HCT116 (cell line): ENCODE results near the gene CYP11A1. TPM values are rescaled to one million over a fixed set of nuclear protein-coding genes. Genes with fewer than 3 reads are reported as not detected.
A peak's percentile ranks its signal among the peaks of the same experiment; 100 is the strongest.

ENCODE experiments used
- ATAC-seq: fragments of 200-7000 bp; cut with Tn5 transposase; 2 replicates; pipeline ENCODE4 v1.9.1; 2020; ENCODE audit warnings: mild to moderate bottlenecking, moderate library complexity
- BruUV-seq: library from RNA; stranded (reverse); fragments of 400-500 nt; replicated peaks from 2 replicates; lab custom pipeline; 2021; lab: Mats Ljungman, UMichigan
- CTCF ChIA-PET: fragments of 300-600 bp; sonication (Branson Sonifier 250); formaldehyde crosslinking; loops from one replicate; lab custom pipeline; 2021; ENCODE audit warnings: antibody characterized with exemption; lab: Charles Lee
- POLR2A ChIA-PET: fragments of 300-600, 350-600 bp; sonication (Branson Sonifier 250); formaldehyde crosslinking; loops from one replicate; lab custom pipeline; 2021; ENCODE audit warnings: antibody characterized with exemption; lab: Charles Lee
- RAD21 ChIA-PET, 2 experiments: fragments of 300-600 bp; sonication (Branson Sonifier 250); formaldehyde crosslinking; loops; one replicate each; lab custom pipeline; 2023; ENCODE audit warnings: low total read pairs in 2 of 2; ENCODE audit not compliant: uncharacterized antibody in 2 of 2, unreplicated experiment in 2 of 2, low non-redundant PET in 1 of 2; lab: Charles Lee
- DNase-seq: peaks from one replicate; pipeline ENCODE4 v3.0.0-alpha.2; 2010; ENCODE audit warnings: low read depth, low spot score
- H2AFZ ChIP-seq: fragments of 200-600 bp; shearing (Covaris generic), sonication (generic); 2 replicates; pipeline ENCODE4 v1.6.1; 2017; ENCODE audit warnings: low read depth, mixed run types, mixed read lengths, antibody characterized with exemption, low read length; ENCODE audit not compliant: poor library complexity, severe bottlenecking
- H3K27ac ChIP-seq: 2 replicates; pipeline ENCODE4 v1.5.1; 2012; ENCODE audit warnings: low read depth, low read length
- H3K27me3 ChIP-seq: fragments of 200-600 bp; sonication (generic); 2 replicates; pipeline ENCODE4 v1.6.1; 2016; ENCODE audit warnings: mixed run types, low read length, mixed read lengths; ENCODE audit not compliant: insufficient read depth
- H3K36me3 ChIP-seq, 2 experiments: fragments of 200-500 bp in 1 of 2; fragments of 200-600 bp in 1 of 2; sonication (Bioruptor generic) in 1 of 2; sonication (generic) in 1 of 2; 2 replicates each; pipeline versions ENCODE4 v1.5.1 to v1.6.1; 2014 to 2016; ENCODE audit warnings: low read length in 2 of 2, inconsistent platforms in 1 of 2, mixed read lengths in 1 of 2, mixed run types in 1 of 2; ENCODE audit not compliant: insufficient read depth in 2 of 2, control insufficient read depth in 1 of 2
- H3K4me1 ChIP-seq, 2 experiments: fragments of 200-600 bp in 1 of 2; sonication (generic) in 1 of 2; 2 replicates each; pipeline versions ENCODE4 v1.5.1 to v1.6.1; 2012 to 2017; ENCODE audit warnings: low read length in 2 of 2, inconsistent platforms in 1 of 2, mild to moderate bottlenecking in 1 of 2, mixed read lengths in 1 of 2, mixed run types in 1 of 2, moderate library complexity in 1 of 2; ENCODE audit not compliant: insufficient read depth in 2 of 2, control insufficient read depth in 1 of 2
- H3K4me2 ChIP-seq: fragments of 200-600 bp; sonication (generic); 2 replicates; pipeline ENCODE4 v1.6.1; 2017; ENCODE audit warnings: mixed run types, low read length, mixed read lengths
- H3K4me3 ChIP-seq, 2 experiments: fragments of 200-600 bp in 1 of 2; sonication (generic) in 1 of 2; replicated peaks in 1 of 2; 2 replicates each; pipeline ENCODE4 v1.5.1; 2011 to 2016; ENCODE audit warnings: low read length in 2 of 2, control low read depth in 1 of 2, low read depth in 1 of 2, mild to moderate bottlenecking in 1 of 2, mixed read lengths in 1 of 2, mixed run types in 1 of 2
- H3K79me2 ChIP-seq: fragments of 200-600 bp; sonication (generic); 2 replicates; pipeline ENCODE4 v1.6.1; 2017; ENCODE audit warnings: mild to moderate bottlenecking, mixed run types, low read length, moderate library complexity, mixed read lengths; ENCODE audit not compliant: insufficient read depth
- H3K9ac ChIP-seq: fragments of 200-600 bp; sonication (generic); 2 replicates; pipeline ENCODE4 v1.6.1; 2016; ENCODE audit warnings: low read length, mixed read lengths
- H3K9me2 ChIP-seq: fragments of 200-600 bp; sonication (generic), shearing (Covaris generic); 2 replicates; pipeline ENCODE4 v1.6.1; 2017; ENCODE audit warnings: mixed run types, mild to moderate bottlenecking, moderate library complexity; ENCODE audit not compliant: insufficient read depth
- H3K9me3 ChIP-seq, 2 experiments: fragments of 200-500 bp in 1 of 2; fragments of 200-600 bp in 1 of 2; sonication (Bioruptor generic) in 1 of 2; sonication (generic) in 1 of 2; 2 replicates each; pipeline ENCODE4 v1.6.1; 2014 to 2017; ENCODE audit warnings: low read length in 2 of 2, mixed read lengths in 2 of 2, inconsistent platforms in 1 of 2, low read depth in 1 of 2, mild to moderate bottlenecking in 1 of 2, mixed run types in 1 of 2, moderate library complexity in 1 of 2; ENCODE audit not compliant: control insufficient read depth in 1 of 2, insufficient read depth in 1 of 2
- H4K20me1 ChIP-seq: fragments of 200-600 bp; sonication (generic), shearing (Covaris generic); 2 replicates; pipeline ENCODE4 v1.6.1; 2017; ENCODE audit warnings: mixed run types, mild to moderate bottlenecking, moderate library complexity; ENCODE audit not compliant: insufficient read depth
- CTCF ChIP-seq, 3 experiments: fragments of 200-600 bp in 1 of 3; sonication (generic) in 1 of 3; IDR thresholded peaks in 2 of 3; conservative IDR thresholded peaks in 1 of 3; 2 replicates each; pipeline ENCODE4 v1.5.1; 2012 to 2017; ENCODE audit warnings: low read depth in 2 of 3, low read length in 2 of 3, antibody characterized with exemption in 1 of 3, borderline replicate concordance in 1 of 3, control low read depth in 1 of 3, mild to moderate bottlenecking in 1 of 3, mixed read lengths in 1 of 3, mixed run types in 1 of 3, moderate library complexity in 1 of 3; ENCODE audit not compliant: insufficient read depth in 1 of 3
- ELF1 ChIP-seq: IDR thresholded peaks from 2 replicates; pipeline ENCODE4 v1.6.1; 2012; ENCODE audit warnings: low read depth, borderline replicate concordance
- RAD21 ChIP-seq: IDR thresholded peaks from 2 replicates; pipeline ENCODE4 v1.6.1; 2012; ENCODE audit warnings: low read depth, mild to moderate bottlenecking
- intact Hi-C: fragments of 100-400 bp; cut with micrococcal nuclease; formaldehyde crosslinking; loops from 2 replicates; pipeline ENCODE4 v1.10.0; 2022
- total RNA-seq: library from RNA; stranded (reverse); gene quantifications from one replicate; pipeline ENCODE4 v1.2.1, GENCODE V29; 2021; ENCODE audit not compliant: unreplicated experiment

The CYP11A1 gene
- total RNA-seq, 1 experiment from 2014 or later: 0.57 TPM

DNA sequence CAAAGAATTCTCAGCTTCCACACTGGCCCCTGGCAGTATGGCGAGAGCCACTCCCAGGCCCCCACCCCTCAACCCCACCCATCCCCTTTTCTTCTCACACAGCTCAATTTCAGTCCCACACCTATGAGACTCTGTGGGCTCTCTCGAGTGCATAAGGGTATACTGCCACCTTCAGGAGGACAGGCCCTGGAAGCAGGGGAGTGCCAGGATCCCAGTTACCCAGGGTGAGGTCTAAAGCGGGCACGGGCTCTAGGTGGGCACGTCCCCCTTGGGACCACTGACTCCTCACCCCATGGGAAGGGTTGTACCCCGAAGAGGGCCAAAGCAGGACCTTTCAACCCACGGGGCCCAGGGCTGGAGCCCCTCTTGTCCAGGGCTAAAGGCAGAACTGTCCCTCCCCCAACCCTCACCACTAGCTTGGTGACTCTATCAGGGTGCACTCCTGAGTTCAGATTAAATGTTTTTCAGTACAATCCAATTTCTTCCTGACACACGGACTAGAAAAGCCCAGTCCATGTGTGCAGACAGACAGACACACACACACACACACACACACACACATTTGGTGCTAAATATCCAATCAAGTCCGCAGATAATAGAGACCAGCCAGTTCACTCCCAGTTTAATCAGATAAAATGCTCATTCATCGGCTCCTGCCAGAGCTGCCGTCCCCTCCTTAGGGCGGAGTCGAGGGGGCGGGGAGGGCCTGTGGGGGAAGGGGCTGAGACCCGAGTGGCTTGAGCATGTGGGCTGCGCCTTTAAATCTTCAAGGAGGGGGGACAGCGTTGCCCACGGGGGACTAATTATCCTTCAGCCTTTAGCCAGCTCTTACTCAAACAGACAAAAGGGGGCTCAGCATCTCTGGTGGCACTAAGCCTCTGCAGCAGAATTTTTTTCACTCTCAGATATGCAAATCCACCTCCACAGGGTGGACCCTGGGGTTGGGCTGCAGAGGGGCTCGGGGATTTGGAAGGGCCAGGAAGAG, 59.3 kb downstream of the CYP11A1 start:
- Histone ChIP-seq H3K4me1 (peaks cover 4 to 18% of the 10 kb centered on the region in 2 experiments; a peak in 3 of 4 replicates), H3K36me3 (no peaks in the 10 kb centered on the region), H2AFZ (peak overlapping the region; percentile 5), H3K4me2 (peak overlapping the region; percentile 39), H3K27ac (no peak overlapping the region), H4K20me1 (no peaks in the 10 kb centered on the region), H3K4me3 (no peak overlapping the region), H3K9me3 (no peaks in the 10 kb centered on the region), H3K27me3 (no peaks in the 10 kb centered on the region), H3K79me2 (no peaks in the 10 kb centered on the region), H3K9me2 (no peaks in the 10 kb centered on the region), H3K9ac (no peak overlapping the region)
- ATAC-seq (peak; percentile 89), DNase-seq (peak; percentile 49)
- no TSS peak for BruUV-seq
- intact Hi-C loops: loop anchor here (1.0 to 5.0 kb wide), 3 partner anchors 166 to 336 kb away; no protein-coding TSS in a partner anchor
- ChIA-PET CTCF (interaction anchor here (0.5 to 5.8 kb wide), 39 partner anchors 11 to 1137 kb away, joined by 3 to 126 read pairs (median 5); partner anchors contain the start of genes ISLR2, PML and STOML1), POLR2A (interaction anchor here (0.7 kb wide), 1 partner anchor 182 kb away, joined by 4 read pairs; no protein-coding TSS in a partner anchor), RAD21 (interaction anchor here (0.6 to 1.8 kb wide), 20 partner anchors 9 to 335 kb away, joined by 3 to 10 read pairs (median 4); no protein-coding TSS in a partner anchor)
- TF ChIP-seq CTCF (IDR thresholded peaks at IDR 0.05 in 2 of 3, conservative IDR thresholded peaks at IDR 0.05 in 1 of 3; ENCODE audit: borderline replicate concordance in 1 of 3, insufficient read depth in 1 of 3, low read depth in 2 of 3, low read length in 2 of 3): peak; percentile 74 to 88 (median 80); a peak in 5 of 6 replicates
- peak; percentile 87 for TF ChIP-seq RAD21
- TF ChIP-seq ELF1: no peak
- TF ChIP-seq, all 23 proteins: peak for 2
